OCI-LY1 (cell line): ENCODE measurements around the gene SPECC1L.

Experiments used
- H2AFZ ChIP-seq: fragments of 200-600 bp; sonication (generic), shearing (Covaris generic); 2 replicates; pipeline ENCODE4 v1.6.0; 2014; ENCODE audit warnings: antibody characterized with exemption, mild to moderate bottlenecking, low read length
- H3F3A ChIP-seq: fragments of 200-600 bp; sonication (generic), shearing (Covaris generic); 2 replicates; pipeline ENCODE4 v1.6.0; 2014; ENCODE audit warnings: mild to moderate bottlenecking, antibody characterized with exemption, low read length, moderate library complexity; ENCODE audit not compliant: insufficient read depth
- H3K27ac ChIP-seq: fragments of 200-600 bp; sonication (generic); 2 replicates; pipeline ENCODE4 v1.5.1; 2014; ENCODE audit warnings: low read length, mixed run types, mild to moderate bottlenecking, low read depth; ENCODE audit not compliant: poor library complexity, severe bottlenecking
- H3K27me3 ChIP-seq: fragments of 200-600 bp; sonication (generic); 2 replicates; pipeline ENCODE4 v1.6.0; 2014; ENCODE audit warnings: antibody characterized with exemption, mild to moderate bottlenecking, low read length, moderate library complexity; ENCODE audit not compliant: insufficient read depth
- H3K36me3 ChIP-seq: fragments of 200-600 bp; sonication (generic); 2 replicates; pipeline ENCODE4 v1.6.1; 2014; ENCODE audit warnings: mild to moderate bottlenecking, antibody characterized with exemption, low read length, moderate library complexity, mixed read lengths; ENCODE audit not compliant: insufficient read depth
- H3K4me1 ChIP-seq: fragments of 200-600 bp; sonication (generic); 2 replicates; pipeline ENCODE4 v1.5.1; 2014; ENCODE audit warnings: mild to moderate bottlenecking, low read length, moderate library complexity; ENCODE audit not compliant: insufficient read depth, severe bottlenecking
- H3K4me2 ChIP-seq: fragments of 200-600 bp; sonication (generic), shearing (Covaris generic); 2 replicates; pipeline ENCODE4 v1.6.1; 2014; ENCODE audit warnings: low read length
- H3K4me3 ChIP-seq: fragments of 200-600 bp; sonication (generic); 2 replicates; pipeline ENCODE4 v1.5.1; 2014; ENCODE audit warnings: low read length, low read depth, mild to moderate bottlenecking, mixed read lengths; ENCODE audit not compliant: poor library complexity, severe bottlenecking
- H3K79me2 ChIP-seq: fragments of 200-600 bp; shearing (Covaris generic); 2 replicates; pipeline ENCODE4 v1.6.1; 2016; ENCODE audit warnings: mixed run types, low read length, mixed read lengths; ENCODE audit not compliant: insufficient read depth
- H3K9ac ChIP-seq: fragments of 200-600 bp; sonication (generic), shearing (Covaris generic); 2 replicates; pipeline ENCODE4 v1.6.1; 2014; ENCODE audit warnings: mild to moderate bottlenecking, low read length, mixed read lengths
- H3K9me2 ChIP-seq: fragments of 200-600 bp; sonication (generic), shearing (Covaris generic); 2 replicates; pipeline ENCODE4 v1.6.1; 2014; ENCODE audit warnings: low read depth, mild to moderate bottlenecking, low read length, mixed read lengths
- H3K9me3 ChIP-seq: fragments of 200-600 bp; shearing (Covaris generic); 2 replicates; pipeline ENCODE4 v1.6.1; 2014; ENCODE audit warnings: low read length, mixed read lengths
- H4K20me1 ChIP-seq: fragments of 200-600 bp; sonication (generic), shearing (Covaris generic); 2 replicates; pipeline ENCODE4 v1.6.0; 2016; ENCODE audit warnings: mild to moderate bottlenecking, low read length; ENCODE audit not compliant: insufficient read depth
- CTCF ChIP-seq: fragments of 200-600 bp; sonication (generic), shearing (Covaris generic); IDR thresholded peaks from 2 replicates; pipeline ENCODE4 v1.5.1; 2017; ENCODE audit warnings: mild to moderate bottlenecking, antibody characterized with exemption, low read length, moderate library complexity, mixed read lengths
- EZH2 ChIP-seq: fragments of 200-600 bp; sonication (generic), shearing (Covaris generic); IDR thresholded peaks from 2 replicates; pipeline ENCODE4 v1.8.0; 2017; ENCODE audit warnings: borderline replicate concordance, mixed run types, mild to moderate bottlenecking, antibody characterized with exemption, low read length, moderate library complexity, mixed read lengths

The SPECC1L gene

DNA sequence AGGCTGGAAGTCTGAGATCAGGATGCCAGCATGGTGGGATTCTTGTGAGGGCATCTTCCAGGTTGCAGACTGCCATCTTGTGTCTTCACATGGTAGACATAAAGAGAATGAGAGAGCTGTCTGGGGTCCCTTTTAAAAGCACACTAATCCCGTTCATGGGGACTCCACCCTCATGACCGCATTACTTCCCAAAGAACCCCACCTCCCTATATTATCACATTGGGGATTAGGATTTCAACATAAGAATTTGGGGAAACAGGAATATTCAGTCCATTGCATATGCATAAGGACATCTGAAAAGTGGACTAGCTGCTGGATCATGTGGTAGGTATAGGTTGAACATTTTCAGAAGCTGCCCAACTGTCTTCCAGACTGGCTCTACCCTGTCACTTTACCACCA, 123.6 kb downstream of the SPECC1L start:
- Histone ChIP-seq H3K4me3 (no peak overlapping the region), H3K36me3 (peaks cover 50% of the 10 kb centered on the region; the same call in 1 of the 2 replicates), H2AFZ (no peak overlapping the region), H3F3A (no peaks in the 10 kb centered on the region), H4K20me1 (no peaks in the 10 kb centered on the region), H3K79me2 (no peaks in the 10 kb centered on the region), H3K27ac (no peak overlapping the region), H3K4me1 (peaks cover 27% of the 10 kb centered on the region), H3K9me2 (no peaks in the 10 kb centered on the region), H3K27me3 (no peaks in the 10 kb centered on the region), H3K9ac (no peak overlapping the region), H3K9me3 (no peaks in the 10 kb centered on the region), H3K4me2 (no peak overlapping the region)
- TF ChIP-seq CTCF: no peak
- no peak for TF ChIP-seq EZH2

DNA sequence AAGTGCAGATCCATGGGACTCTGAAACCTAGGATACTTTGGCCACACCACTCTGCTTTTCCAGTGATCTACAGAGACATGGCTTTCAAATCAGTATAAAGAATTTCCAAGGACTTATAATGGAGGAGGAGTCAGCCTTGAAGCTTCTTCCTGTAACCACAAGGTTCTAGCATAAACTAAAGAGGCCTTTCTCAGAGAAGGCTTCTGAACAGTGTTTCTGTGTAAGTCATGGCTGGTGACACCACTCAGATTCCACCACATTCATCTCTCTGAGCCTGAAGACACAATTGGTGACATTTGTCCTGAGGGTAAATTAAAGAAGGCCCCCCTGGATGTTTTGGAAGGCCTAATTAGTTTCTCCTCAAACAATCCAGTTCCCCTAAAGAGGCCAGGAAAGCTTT, 127.8 kb downstream of the SPECC1L start:
- Histone ChIP-seq H3K27me3 (no peaks in the 10 kb centered on the region), H3K4me3 (no peak overlapping the region), H3K4me1 (peaks cover 64% of the 10 kb centered on the region), H3K9me2 (no peaks in the 10 kb centered on the region), H3F3A (no peaks in the 10 kb centered on the region), H3K36me3 (peaks cover 40% of the 10 kb centered on the region; the same call in 1 of the 2 replicates), H4K20me1 (no peaks in the 10 kb centered on the region), H3K4me2 (peak overlapping the region; percentile 2; the same call in 1 of the 2 replicates), H3K9me3 (no peaks in the 10 kb centered on the region), H3K9ac (peak overlapping the region; percentile 6; the same call in 1 of the 2 replicates), H2AFZ (no peak overlapping the region), H3K27ac (peak overlapping the region; percentile 90), H3K79me2 (no peaks in the 10 kb centered on the region)
- TF ChIP-seq EZH2 (no peak), CTCF (no peak)

- no peak for TF ChIP-seq CTCF
- no peak for TF ChIP-seq EZH2
Measured at GRCh38 chr22:24400034-24400725, 129.5 kb downstream of the SPECC1L start.

More at GRCh38 chr22:24400034-24400725, 129.5 kb downstream of the SPECC1L start:
- no peaks in the 10 kb centered on the region for H3K79me2 ChIP-seq
- H3K4me2 ChIP-seq: peak overlapping the region; percentile 66
- peak overlapping the region; percentile 27 for H3K4me3 ChIP-seq
- peak overlapping the region; percentile 11 for H3K9ac ChIP-seq
- H3K27ac ChIP-seq: peak overlapping the region; percentile 90
- no peaks in the 10 kb centered on the region for H3F3A ChIP-seq
- no peaks in the 10 kb centered on the region for H4K20me1 ChIP-seq
- H3K9me2 ChIP-seq: no peaks in the 10 kb centered on the region
- H3K4me1 ChIP-seq: peaks cover 64% of the 10 kb centered on the region
- no peaks in the 10 kb centered on the region for H3K27me3 ChIP-seq
- H2AFZ ChIP-seq: no peak overlapping the region
- H3K9me3 ChIP-seq: no peaks in the 10 kb centered on the region
- H3K36me3 ChIP-seq: peaks cover 53% of the 10 kb centered on the region
